ENCODE data around the gene TRIM2.

TRIM2 gene

DNA sequence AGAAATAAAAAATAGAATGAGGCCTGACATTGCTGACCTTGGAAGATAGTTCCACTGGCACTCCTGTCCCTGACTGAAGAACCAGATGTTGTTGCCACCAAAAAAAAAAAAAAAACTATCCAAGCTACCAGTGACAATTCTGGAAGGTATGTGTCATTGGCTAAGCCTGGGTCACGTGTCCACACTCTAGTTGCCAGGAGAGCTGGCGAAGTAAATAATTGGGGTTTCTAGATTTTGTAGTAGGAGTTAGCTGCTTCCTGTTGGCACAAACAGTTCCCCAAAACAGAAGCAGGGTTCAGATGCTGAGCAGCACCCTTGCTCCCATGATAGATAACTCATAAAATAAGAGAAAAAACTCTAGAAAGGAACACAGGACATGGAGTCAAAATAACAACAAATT lies 160.8 kb downstream of the TRIM2 start:
- DNase-seq (ENCODE audit: extremely low read depth, insufficient read length): no peak
- Histone ChIP-seq H3K36me3 (ENCODE audit: control insufficient read depth, insufficient read depth, low read length) (no peaks in the 10 kb centered on the region; the same call in 1 of the 2 replicates), H3K27me3 (replicated peaks; ENCODE audit: control insufficient read depth, insufficient read depth, low read length) (no peaks in the 10 kb centered on the region), H3K4me3 (replicated peaks; ENCODE audit: low read depth, low read length) (no peak overlapping the region)
- TF ChIP-seq CTCF (IDR thresholded peaks at IDR 0.05; ENCODE audit: insufficient read depth, low read length, poor library complexity, severe bottlenecking): no peak

DNA sequence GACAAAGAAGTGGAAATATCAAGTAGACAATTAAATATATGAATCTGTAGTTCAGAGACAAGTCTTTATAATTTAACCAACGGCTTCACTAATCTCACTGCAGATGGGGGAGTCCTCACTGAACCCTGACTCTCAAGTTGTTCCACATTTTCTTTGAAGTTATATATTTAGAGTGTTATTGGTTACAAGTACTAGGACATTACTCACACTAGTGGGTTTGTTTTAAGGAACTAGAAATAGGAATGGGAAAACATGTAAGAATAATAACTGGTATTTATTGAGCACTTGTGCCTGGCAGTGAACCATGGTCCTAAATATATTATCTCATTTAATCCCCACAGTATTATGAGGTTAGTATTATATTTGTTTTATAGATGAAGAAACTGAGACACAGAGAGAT lies 162.2 kb downstream of the TRIM2 start:
- H3K27me3 ChIP-seq (replicated peaks; ENCODE audit: control insufficient read depth, insufficient read depth, low read length): no peaks in the 10 kb centered on the region
- DNase-seq (ENCODE audit: extremely low read depth, insufficient read length): no peak
- no peak overlapping the region for H3K4me3 ChIP-seq (replicated peaks; ENCODE audit: low read depth, low read length)
- no peak for TF ChIP-seq CTCF (IDR thresholded peaks at IDR 0.05; ENCODE audit: insufficient read depth, low read length, poor library complexity, severe bottlenecking)
- H3K36me3 ChIP-seq (ENCODE audit: control insufficient read depth, insufficient read depth, low read length): no peaks in the 10 kb centered on the region; the same call in none of the 2 replicates

DNA sequence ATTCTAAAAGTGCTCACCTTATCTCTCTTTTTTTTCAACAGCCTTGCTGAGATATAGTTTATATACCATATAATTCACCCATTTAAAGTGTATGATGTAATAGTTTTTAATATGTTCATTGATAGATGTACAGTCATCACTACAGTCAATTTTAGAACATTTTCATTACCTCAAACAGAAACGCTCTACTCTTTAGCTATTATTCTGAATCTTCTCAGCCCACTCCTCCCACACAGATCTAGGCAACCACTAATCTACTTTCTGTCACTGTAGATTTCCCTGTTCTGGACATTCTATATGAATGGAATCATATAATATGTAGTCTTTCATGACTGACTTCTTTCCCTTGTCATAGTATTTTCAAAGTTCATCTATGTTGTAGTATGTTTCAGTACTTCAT lies 162.8 kb downstream of the TRIM2 start:
- no peak for TF ChIP-seq CTCF (IDR thresholded peaks at IDR 0.05; ENCODE audit: insufficient read depth, low read length, poor library complexity, severe bottlenecking)
- no peak overlapping the region for H3K4me3 ChIP-seq (replicated peaks; ENCODE audit: low read depth, low read length)
- H3K36me3 ChIP-seq (ENCODE audit: control insufficient read depth, insufficient read depth, low read length): no peaks in the 10 kb centered on the region; the same call in none of the 2 replicates
- DNase-seq (ENCODE audit: extremely low read depth, insufficient read length): no peak
- H3K27me3 ChIP-seq (replicated peaks; ENCODE audit: control insufficient read depth, insufficient read depth, low read length): no peaks in the 10 kb centered on the region

DNA sequence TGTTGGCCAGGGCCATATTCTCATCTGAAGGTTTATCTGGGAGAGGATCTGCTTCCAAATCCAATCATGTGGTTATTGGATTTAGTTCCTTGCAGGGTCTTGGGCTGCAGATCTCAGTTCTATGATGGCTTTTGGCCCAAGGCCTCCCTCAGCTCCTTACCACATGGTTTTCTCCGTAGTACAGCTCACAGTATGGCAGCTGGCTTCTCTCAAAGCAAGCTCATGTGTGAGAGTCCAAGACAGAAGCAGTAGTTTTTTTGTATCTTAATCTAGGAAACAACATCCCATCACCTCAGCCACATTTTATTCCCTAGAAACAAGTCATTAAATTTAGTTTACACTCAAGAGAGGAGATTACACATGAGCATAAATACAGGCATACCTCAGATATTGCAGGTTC lies 164.8 kb downstream of the TRIM2 start:
- no peak overlapping the region for H3K4me3 ChIP-seq (replicated peaks; ENCODE audit: low read depth, low read length)
- H3K36me3 ChIP-seq (ENCODE audit: control insufficient read depth, insufficient read depth, low read length): no peaks in the 10 kb centered on the region; the same call in none of the 2 replicates

DNA sequence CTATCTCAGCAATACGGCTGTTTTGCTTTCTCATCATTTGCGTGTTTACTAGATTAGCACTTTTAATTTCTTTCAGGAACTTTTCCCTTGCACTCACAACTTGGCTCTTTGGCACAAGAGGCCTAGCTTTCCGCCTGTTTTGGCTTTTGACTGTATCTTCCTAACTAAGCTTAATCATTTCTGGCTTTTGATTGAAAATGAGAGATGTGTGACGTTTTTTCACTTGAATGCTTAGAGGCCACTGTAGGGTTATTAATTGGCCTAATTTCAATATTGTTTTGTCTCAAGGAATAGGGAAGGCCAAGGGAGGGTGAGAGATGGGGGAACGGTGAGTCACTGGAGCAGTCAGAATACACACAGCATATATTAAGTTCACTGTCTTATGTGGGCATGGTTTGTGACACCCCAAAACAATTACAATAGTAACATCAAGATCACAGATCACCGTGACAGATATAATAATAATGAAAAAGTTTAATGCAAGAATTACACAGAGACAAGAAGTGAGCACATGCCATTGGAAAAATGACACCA lies 167.5 kb downstream of the TRIM2 start:
- H3K36me3 ChIP-seq (ENCODE audit: control insufficient read depth, insufficient read depth, low read length): no peaks in the 10 kb centered on the region; the same call in none of the 2 replicates
- H3K4me3 ChIP-seq (replicated peaks; ENCODE audit: low read depth, low read length): no peak overlapping the region
- DNase-seq (ENCODE audit: extremely low read depth, insufficient read length): no peak
- H3K27me3 ChIP-seq (replicated peaks; ENCODE audit: control insufficient read depth, insufficient read depth, low read length): no peaks in the 10 kb centered on the region
- no peak for TF ChIP-seq CTCF (IDR thresholded peaks at IDR 0.05; ENCODE audit: insufficient read depth, low read length, poor library complexity, severe bottlenecking)

More for the DNA sequence above, 164.8 kb downstream of the TRIM2 start:
- no peak for DNase-seq (ENCODE audit: extremely low read depth, insufficient read length)
- no peak for TF ChIP-seq CTCF (IDR thresholded peaks at IDR 0.05; ENCODE audit: insufficient read depth, low read length, poor library complexity, severe bottlenecking)
- no peaks in the 10 kb centered on the region for H3K27me3 ChIP-seq (replicated peaks; ENCODE audit: control insufficient read depth, insufficient read depth, low read length)
